CD4-positive, alpha-beta T cell (primary cell): Measurements from ENCODE around the gene DPM2. TPM values are rescaled to one million over a fixed set of nuclear protein-coding genes. Genes with fewer than 3 reads are reported as not detected.

ENCODE experiments used
- ATAC-seq: fragments of 200-7000 bp; cut with Tn5 transposase; one replicate; pipeline ENCODE4 v1.10.0; 2022; ENCODE audit warnings: mild to moderate bottlenecking; ENCODE audit not compliant: poor library complexity
- CTCF ChIA-PET: fragments of 350-600 bp; sonication (Branson Sonifier 250); formaldehyde crosslinking; loops from one replicate; lab custom pipeline; 2021; ENCODE audit warnings: antibody characterized with exemption, inconsistent platforms; lab: Charles Lee
- POLR2A ChIA-PET: fragments of 350-600 bp; sonication (Branson Sonifier 250); formaldehyde crosslinking; loops from one replicate; lab custom pipeline; 2021; ENCODE audit warnings: antibody characterized with exemption, inconsistent platforms; lab: Charles Lee
- DNase-seq, 14 experiments: peaks; one replicate each; pipeline ENCODE4 v3.0.0-alpha.2; 2013 to 2020; ENCODE audit warnings: mixed read lengths in 2 of 14
- H3K27ac ChIP-seq, 2 donors: one replicate each; pipeline versions ENCODE4 v1.5.1 to v1.7.0; 2013; ENCODE audit warnings: low read length in 2 of 2, low read depth in 1 of 2, mild to moderate bottlenecking in 1 of 2
- H3K27me3 ChIP-seq, 2 experiments: 1 replicate in 1 of 2; 2 replicates in 1 of 2; pipeline versions ENCODE4 v1.6.1 to v1.7.0; 2013; ENCODE audit warnings: low read length in 2 of 2, control low read depth in 1 of 2, mild to moderate bottlenecking in 1 of 2, moderate library complexity in 1 of 2; ENCODE audit not compliant: insufficient read depth in 2 of 2, control insufficient read depth in 1 of 2
- H3K36me3 ChIP-seq: one replicate; pipeline ENCODE4 v1.6.1; 2013; ENCODE audit warnings: low read length, control low read depth; ENCODE audit not compliant: insufficient read depth
- H3K4me1 ChIP-seq: one replicate; pipeline ENCODE4 v1.6.1; 2013; ENCODE audit warnings: low read length, control low read depth; ENCODE audit not compliant: insufficient read depth
- H3K4me3 ChIP-seq: one replicate; pipeline ENCODE4 v1.5.1; 2013; ENCODE audit warnings: mild to moderate bottlenecking, low read length, moderate library complexity
- H3K9me3 ChIP-seq, 2 experiments: 1 replicate in 1 of 2; 2 replicates in 1 of 2; pipeline versions ENCODE4 v1.6.1 to v1.7.0; 2013; ENCODE audit warnings: low read length in 2 of 2, mild to moderate bottlenecking in 2 of 2, control low read depth in 1 of 2, moderate library complexity in 1 of 2; ENCODE audit not compliant: control insufficient read depth in 1 of 2, insufficient read depth in 1 of 2
- H3K27ac Mint-ChIP-seq: one replicate; pipeline ENCODE4 v1.8.0; 2020; ENCODE audit warnings: mixed read lengths
- H3K27me3 Mint-ChIP-seq: one replicate; pipeline ENCODE4 v1.8.0; 2021; ENCODE audit warnings: mixed read lengths
- H3K36me3 Mint-ChIP-seq: one replicate; pipeline ENCODE4 v1.8.0; 2021; ENCODE audit warnings: low read depth, mixed read lengths
- H3K4me1 Mint-ChIP-seq: one replicate; pipeline ENCODE4 v1.8.0; 2021; ENCODE audit warnings: low read depth, mixed read lengths
- H3K4me3 Mint-ChIP-seq: one replicate; pipeline ENCODE4 v1.8.0; 2020; ENCODE audit warnings: mild to moderate bottlenecking, mixed read lengths
- H3K9me3 Mint-ChIP-seq: one replicate; pipeline ENCODE4 v1.8.0; 2020; ENCODE audit warnings: mixed read lengths
- CTCF ChIP-seq: fragments of 200-600 bp; IDR thresholded peaks from one replicate; pipeline ENCODE4 v1.8.0; 2022; ENCODE audit warnings: antibody characterized with exemption, mild to moderate bottlenecking
- intact Hi-C, 2 experiments: fragments of 100-400 bp; cut with DNase I in 1 of 2; cut with micrococcal nuclease in 1 of 2; formaldehyde crosslinking; loops; one replicate each; pipeline versions ENCODE4 v1.15.1 to v1.9.0; 2023 to 2025; cut with DNase I, micrococcal nuclease
- total RNA-seq, 174 experiments: library from RNA in 2 of 174; stranded (reverse) in 2 of 174; gene quantifications; one replicate each; pipeline ENCODE4 v1.2.3 and lab custom pipeline; 2021 to 2026

DPM2 gene
- total RNA-seq, 2 experiments from 2014 or later = 41.7 to 47.6 TPM

DNA sequence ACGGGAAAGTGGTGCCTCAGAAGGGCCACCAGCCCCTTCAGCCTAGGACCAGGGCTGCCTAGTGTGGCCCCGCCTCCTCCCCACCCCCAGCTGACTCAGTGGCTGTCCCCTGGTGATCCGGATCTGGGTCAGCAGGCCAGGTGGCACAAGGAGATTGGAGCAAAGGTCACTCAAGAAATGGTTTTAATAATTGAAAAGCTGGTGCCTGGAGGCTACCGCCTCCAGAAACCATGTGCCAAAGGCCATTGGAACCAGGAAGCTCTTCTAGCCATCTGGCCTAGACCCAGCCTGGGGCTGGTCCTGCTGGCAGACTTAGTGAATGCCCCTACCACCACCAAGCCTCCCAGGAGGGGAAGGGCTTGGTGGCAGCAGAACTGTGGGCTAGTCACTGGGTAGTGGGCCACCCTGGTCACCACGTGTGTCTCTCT, 22.3 kb downstream of the DPM2 start:
- ChIA-PET POLR2A (interaction anchor here (1.0 to 3.6 kb wide), 7 partner anchors 10 to 181 kb away, joined by 3 to 77 read pairs (median 11); partner anchors contain the start of genes CDK9, ST6GALNAC6 and TOR2A), CTCF (interaction anchor here (2.6 kb wide), 1 partner anchor 180 kb away, joined by 10 read pairs; the partner anchor contains the start of gene TOR2A)
- peak overlapping the region; percentile 88 for H3K4me3 Mint-ChIP-seq
- intact Hi-C loops = loop anchor here (5.0 kb wide), 3 partner anchors 33 to 463 kb away; partner anchors contain the start of genes LRSAM1 (in 1 of the 2), RPL12 (in 1 of the 2) and STXBP1 (in 1 of the 2)
- Histone ChIP-seq H3K27ac (peak overlapping the region in 1 of 2 donors; percentile 56), H3K9me3 (no peaks in the 10 kb centered on the region), H3K36me3 (peaks cover 18% of the 10 kb centered on the region), H3K4me3 (no peak overlapping the region), H3K27me3 (no peaks in the 10 kb centered on the region), H3K4me1 (peaks cover 59% of the 10 kb centered on the region)
- H3K9me3 Mint-ChIP-seq = no peaks in the 10 kb centered on the region
- H3K36me3 Mint-ChIP-seq = peaks cover 35% of the 10 kb centered on the region
- no peak for TF ChIP-seq CTCF
- peaks cover 48% of the 10 kb centered on the region for H3K4me1 Mint-ChIP-seq
- DNase-seq (peak in 1 of 14 experiments; percentile 33), ATAC-seq (no peak)
- peak overlapping the region; percentile 89 for H3K27ac Mint-ChIP-seq
- H3K27me3 Mint-ChIP-seq = no peaks in the 10 kb centered on the region

DNA sequence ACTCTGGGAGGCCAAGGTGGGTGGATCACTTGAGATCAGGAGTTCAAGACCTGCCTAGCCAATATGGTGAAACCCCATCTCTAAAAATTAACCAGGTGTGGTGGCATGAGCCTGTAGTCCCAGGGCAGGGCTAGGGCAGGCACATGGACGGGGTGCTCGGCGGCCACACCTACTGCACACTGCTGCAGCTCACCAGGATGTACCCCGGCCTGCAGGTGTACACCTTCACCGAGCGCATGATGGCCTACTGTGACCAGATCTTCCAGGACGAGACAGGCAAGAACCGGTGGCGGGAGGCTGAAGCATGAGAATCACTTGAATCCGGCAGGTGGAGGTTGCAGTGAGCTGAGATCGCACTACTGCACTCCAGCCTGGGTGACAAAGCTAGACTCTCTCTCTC, 24.0 kb downstream of the DPM2 start:
- peaks cover 50% of the 10 kb centered on the region for H3K4me1 ChIP-seq
- ATAC-seq = no peak
- TF ChIP-seq CTCF = no peak
- Mint-ChIP-seq H3K4me1 (peaks cover 39% of the 10 kb centered on the region), H3K27me3 (no peaks in the 10 kb centered on the region), H3K36me3 (peaks cover 35% of the 10 kb centered on the region), H3K9me3 (no peaks in the 10 kb centered on the region), H3K4me3 (no peak overlapping the region), H3K27ac (no peak overlapping the region)
- no peak for DNase-seq
- no peaks in the 10 kb centered on the region for H3K27me3 ChIP-seq
- H3K4me3 ChIP-seq = no peak overlapping the region
- intact Hi-C loops = loop anchor here in 1 of 2 experiments (5.0 kb wide), 1 partner anchor 36 kb away; the partner anchor contains the start of gene AK1
- ChIA-PET CTCF (interaction anchor here (0.6 to 2.1 kb wide), 4 partner anchors 8 to 179 kb away, joined by 3 to 5 read pairs (median 4); partner anchors contain the start of gene TOR2A), POLR2A (no interaction called here)
- no peak overlapping the region for H3K27ac ChIP-seq
- no peaks in the 10 kb centered on the region for H3K9me3 ChIP-seq
- H3K36me3 ChIP-seq = peaks cover 28% of the 10 kb centered on the region

- Mint-ChIP-seq H3K4me3 (peak overlapping the region; percentile 11), H3K27me3 (no peaks in the 10 kb centered on the region), H3K27ac (no peak overlapping the region), H3K9me3 (no peaks in the 10 kb centered on the region), H3K36me3 (peaks cover 36% of the 10 kb centered on the region), H3K4me1 (peaks cover 31% of the 10 kb centered on the region)
- ChIA-PET CTCF (interaction anchor here (1.4 to 2.1 kb wide), 2 partner anchors 9 to 178 kb away, joined by 5 read pairs; partner anchors contain the start of gene TOR2A), POLR2A (interaction anchor here (0.6 kb wide), 1 partner anchor 120 kb away, joined by 3 read pairs; no protein-coding TSS in a partner anchor)
- TF ChIP-seq CTCF = no peak
- ATAC-seq = no peak
- Histone ChIP-seq H3K9me3 (no peaks in the 10 kb centered on the region), H3K4me3 (no peak overlapping the region), H3K27me3 (no peaks in the 10 kb centered on the region), H3K27ac (no peak overlapping the region), H3K4me1 (peaks cover 42% of the 10 kb centered on the region), H3K36me3 (peaks cover 36% of the 10 kb centered on the region)
- no peak for DNase-seq
- intact Hi-C loops = loop anchor here in 1 of 2 experiments (5.0 kb wide), 1 partner anchor 36 kb away; the partner anchor contains the start of gene AK1
Measured at GRCh38 chr9:127912882-127913281, 24.8 kb downstream of the DPM2 start.
